BLaER1 treated with 17β-estradiol and CSF1 and Interleukin-3, amounts not matched to agents 10 nM and 100 nM (cell line): ENCODE results near the gene CTU1.

Experiments used
- H3K27ac ChIP-seq, 11 experiments: shearing (Covaris generic); formaldehyde crosslinking; 2 replicates each; pipeline ENCODE4 v1.8.1; 2022
- H3K27me3 ChIP-seq, 11 experiments: shearing (Covaris generic); formaldehyde crosslinking; 2 replicates each; pipeline ENCODE4 v1.8.1; 2022
- H3K36me3 ChIP-seq, 11 experiments: shearing (Covaris generic); formaldehyde crosslinking; 2 replicates each; pipeline ENCODE4 v1.8.1; 2022
- H3K4me1 ChIP-seq, 10 experiments: shearing (Covaris generic); formaldehyde crosslinking; 2 replicates each; pipeline ENCODE4 v1.8.1; 2022
- H3K4me2 ChIP-seq, 11 experiments: shearing (Covaris generic); formaldehyde crosslinking; 2 replicates each; pipeline ENCODE4 v1.8.1; 2022
- H3K4me3 ChIP-seq, 10 experiments: shearing (Covaris generic); formaldehyde crosslinking; 2 replicates each; pipeline ENCODE4 v1.8.1; 2022
- H3K9ac ChIP-seq, 11 experiments: shearing (Covaris generic); formaldehyde crosslinking; 2 replicates each; pipeline ENCODE4 v1.8.1; 2022
- H3K9me3 ChIP-seq, 11 experiments: shearing (Covaris generic); formaldehyde crosslinking; replicated peaks in 1 of 11; 2 replicates each; pipeline ENCODE4 v1.8.1; 2022
- H4K20me1 ChIP-seq, 11 experiments: shearing (Covaris generic); formaldehyde crosslinking; 2 replicates each; pipeline ENCODE4 v1.8.1; 2022
- Cebpa-rat ChIP-seq, 11 experiments: shearing (Covaris generic); IDR thresholded peaks; 2 replicates each; pipeline ENCODE4 v1.8.1; 2022

Gene CTU1

GRCh38 chr19:51091895-51092873 lies 16.0 kb downstream of the CTU1 start:
- peaks cover 15 to 36% (median 25%) of the 10 kb centered on the region in 10 experiments for H3K4me1 ChIP-seq
- H3K27me3 ChIP-seq: no peaks in the 10 kb centered on the region
- H3K36me3 ChIP-seq: peaks cover 0 to 34% (median 12%) of the 10 kb centered on the region in 11 experiments; a peak in 10 of 22 replicates
- no peak overlapping the region for H3K4me2 ChIP-seq
- H3K4me3 ChIP-seq: no peak overlapping the region
- no peak overlapping the region for H3K27ac ChIP-seq
- peak overlapping the region in 1 of 11 experiments; percentile 11; a peak in 1 of 22 replicates for H3K9ac ChIP-seq
- no peaks in the 10 kb centered on the region for H3K9me3 ChIP-seq
- peaks cover 0 to 70% (median 23%) of the 10 kb centered on the region in 11 experiments; a peak in 15 of 22 replicates for H4K20me1 ChIP-seq
- TF ChIP-seq Cebpa-rat (IDR thresholded peaks at IDR 0.05): no peak

- Histone ChIP-seq H3K27ac (no peak overlapping the region), H3K4me3 (no peak overlapping the region), H4K20me1 (peaks cover 0 to 70% (median 32%) of the 10 kb centered on the region in 11 experiments; a peak in 16 of 22 replicates), H3K4me1 (peaks cover 7 to 35% (median 23%) of the 10 kb centered on the region in 10 experiments), H3K27me3 (no peaks in the 10 kb centered on the region), H3K9ac (no peak overlapping the region), H3K9me3 (no peaks in the 10 kb centered on the region), H3K36me3 (peaks cover 0 to 33% (median 16%) of the 10 kb centered on the region in 11 experiments; a peak in 11 of 22 replicates), H3K4me2 (no peak overlapping the region)
- TF ChIP-seq Cebpa-rat (IDR thresholded peaks at IDR 0.05): no peak
Measured at GRCh38 chr19:51091126-51091525, 17.1 kb downstream of the CTU1 start.

GRCh38 chr19:51090471-51090870 lies 17.7 kb downstream of the CTU1 start:
- Histone ChIP-seq H3K27ac (no peak overlapping the region), H3K27me3 (no peaks in the 10 kb centered on the region), H3K4me3 (no peak overlapping the region), H3K4me1 (peaks cover 7 to 30% (median 19%) of the 10 kb centered on the region in 10 experiments), H3K9ac (no peak overlapping the region), H4K20me1 (peaks cover 0 to 72% (median 35%) of the 10 kb centered on the region in 11 experiments; a peak in 16 of 22 replicates), H3K4me2 (no peak overlapping the region; a peak in 1 of 22 replicates), H3K9me3 (no peaks in the 10 kb centered on the region), H3K36me3 (peaks cover 0 to 30% (median 16%) of the 10 kb centered on the region in 11 experiments; a peak in 12 of 22 replicates)
- TF ChIP-seq Cebpa-rat (IDR thresholded peaks at IDR 0.05): no peak

GRCh38 chr19:51089786-51090185 lies 18.4 kb downstream of the CTU1 start:
- Histone ChIP-seq H3K27ac (no peak overlapping the region), H3K4me1 (peaks cover 0 to 23% (median 12%) of the 10 kb centered on the region in 10 experiments; a peak in 15 of 20 replicates), H4K20me1 (peaks cover 0 to 65% (median 34%) of the 10 kb centered on the region in 11 experiments; a peak in 16 of 22 replicates), H3K4me3 (no peak overlapping the region), H3K27me3 (no peaks in the 10 kb centered on the region), H3K4me2 (no peak overlapping the region), H3K9ac (no peak overlapping the region), H3K36me3 (peaks cover 0 to 33% (median 16%) of the 10 kb centered on the region in 11 experiments; a peak in 13 of 22 replicates), H3K9me3 (no peaks in the 10 kb centered on the region)
- TF ChIP-seq Cebpa-rat (IDR thresholded peaks at IDR 0.05): no peak

- TF ChIP-seq Cebpa-rat (IDR thresholded peaks at IDR 0.05): no peak
- no peak overlapping the region for H3K9ac ChIP-seq
- no peaks in the 10 kb centered on the region for H3K9me3 ChIP-seq
- no peak overlapping the region for H3K4me3 ChIP-seq
- H3K27ac ChIP-seq: no peak overlapping the region
- H3K4me1 ChIP-seq: peaks cover 0 to 22% (median 9%) of the 10 kb centered on the region in 10 experiments; a peak in 10 of 20 replicates
- H3K36me3 ChIP-seq: peaks cover 2 to 47% (median 16%) of the 10 kb centered on the region in 11 experiments; a peak in 15 of 22 replicates
- peak overlapping the region in 3 of 11 experiments; percentile 1 to 35 (median 25); a peak in 3 of 22 replicates for H3K4me2 ChIP-seq
- peaks cover 0 to 37% (median 12%) of the 10 kb centered on the region in 11 experiments; a peak in 12 of 22 replicates for H4K20me1 ChIP-seq
- H3K27me3 ChIP-seq: no peaks in the 10 kb centered on the region
Measured at GRCh38 chr19:51086153-51086850, 21.9 kb downstream of the CTU1 start.

- H4K20me1 ChIP-seq: peaks cover 0 to 25% (median 7%) of the 10 kb centered on the region in 11 experiments; a peak in 8 of 22 replicates
- TF ChIP-seq Cebpa-rat (IDR thresholded peaks at IDR 0.05): no peak
- H3K27me3 ChIP-seq: no peaks in the 10 kb centered on the region
- H3K4me1 ChIP-seq: peaks cover 0 to 12% (median 6%) of the 10 kb centered on the region in 10 experiments; a peak in 6 of 20 replicates
- no peak overlapping the region for H3K4me3 ChIP-seq
- H3K9ac ChIP-seq: no peak overlapping the region
- H3K36me3 ChIP-seq: peaks cover 4 to 61% (median 17%) of the 10 kb centered on the region in 11 experiments; a peak in 16 of 22 replicates
- H3K4me2 ChIP-seq: no peak overlapping the region
- no peaks in the 10 kb centered on the region for H3K9me3 ChIP-seq
- H3K27ac ChIP-seq: no peak overlapping the region
Measured at GRCh38 chr19:51084505-51084904, 23.7 kb downstream of the CTU1 start.

- no peaks in the 10 kb centered on the region for H3K9me3 ChIP-seq
- H4K20me1 ChIP-seq: peaks cover 0 to 19% (median 7%) of the 10 kb centered on the region in 11 experiments; a peak in 8 of 22 replicates
- H3K27me3 ChIP-seq: no peaks in the 10 kb centered on the region
- H3K27ac ChIP-seq: no peak overlapping the region
- peaks cover 4 to 60% (median 13%) of the 10 kb centered on the region in 11 experiments; a peak in 15 of 22 replicates for H3K36me3 ChIP-seq
- no peak for TF ChIP-seq Cebpa-rat (IDR thresholded peaks at IDR 0.05)
- no peak overlapping the region for H3K4me3 ChIP-seq
- no peak overlapping the region for H3K9ac ChIP-seq
- no peak overlapping the region for H3K4me2 ChIP-seq
- peaks cover 0 to 12% (median 6%) of the 10 kb centered on the region in 10 experiments; a peak in 6 of 20 replicates for H3K4me1 ChIP-seq
Measured at GRCh38 chr19:51083783-51084182, 24.4 kb downstream of the CTU1 start.

GRCh38 chr19:51083181-51083580 lies 25.0 kb downstream of the CTU1 start:
- no peak overlapping the region for H3K4me3 ChIP-seq
- H3K4me1 ChIP-seq: peaks cover 0 to 12% (median 6%) of the 10 kb centered on the region in 10 experiments; a peak in 6 of 20 replicates
- peaks cover 0 to 15% (median 5%) of the 10 kb centered on the region in 11 experiments; a peak in 7 of 22 replicates for H4K20me1 ChIP-seq
- H3K27me3 ChIP-seq: no peaks in the 10 kb centered on the region
- no peak for TF ChIP-seq Cebpa-rat (IDR thresholded peaks at IDR 0.05)
- H3K27ac ChIP-seq: no peak overlapping the region
- no peak overlapping the region for H3K4me2 ChIP-seq
- peaks cover 4 to 65% (median 13%) of the 10 kb centered on the region in 11 experiments; a peak in 15 of 22 replicates for H3K36me3 ChIP-seq
- H3K9me3 ChIP-seq: no peaks in the 10 kb centered on the region
- no peak overlapping the region for H3K9ac ChIP-seq
